B cell (primary cell): ENCODE results near the gene IGF1R.

ENCODE experiments used
- EZH2 ChIP-seq: IDR thresholded peaks from 2 replicates; pipeline ENCODE4 v1.6.1; 2012; ENCODE audit warnings: borderline replicate concordance, low read depth, mild to moderate bottlenecking, moderate library complexity, low read length; ENCODE audit not compliant: insufficient read depth, poor library complexity, severe bottlenecking
- TF ChIP-seq, protein P1 (sequence below): fragments of 200-600 bp; IDR thresholded peaks from one replicate; pipeline ENCODE4 v1.8.0; 2022; ENCODE audit warnings: antibody characterized with exemption, mild to moderate bottlenecking

- TF ChIP-seq EZH2 = no peak
- TF ChIP-seq, protein P1, sequence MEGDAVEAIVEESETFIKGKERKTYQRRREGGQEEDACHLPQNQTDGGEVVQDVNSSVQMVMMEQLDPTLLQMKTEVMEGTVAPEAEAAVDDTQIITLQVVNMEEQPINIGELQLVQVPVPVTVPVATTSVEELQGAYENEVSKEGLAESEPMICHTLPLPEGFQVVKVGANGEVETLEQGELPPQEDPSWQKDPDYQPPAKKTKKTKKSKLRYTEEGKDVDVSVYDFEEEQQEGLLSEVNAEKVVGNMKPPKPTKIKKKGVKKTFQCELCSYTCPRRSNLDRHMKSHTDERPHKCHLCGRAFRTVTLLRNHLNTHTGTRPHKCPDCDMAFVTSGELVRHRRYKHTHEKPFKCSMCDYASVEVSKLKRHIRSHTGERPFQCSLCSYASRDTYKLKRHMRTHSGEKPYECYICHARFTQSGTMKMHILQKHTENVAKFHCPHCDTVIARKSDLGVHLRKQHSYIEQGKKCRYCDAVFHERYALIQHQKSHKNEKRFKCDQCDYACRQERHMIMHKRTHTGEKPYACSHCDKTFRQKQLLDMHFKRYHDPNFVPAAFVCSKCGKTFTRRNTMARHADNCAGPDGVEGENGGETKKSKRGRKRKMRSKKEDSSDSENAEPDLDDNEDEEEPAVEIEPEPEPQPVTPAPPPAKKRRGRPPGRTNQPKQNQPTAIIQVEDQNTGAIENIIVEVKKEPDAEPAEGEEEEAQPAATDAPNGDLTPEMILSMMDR = no peak
These were observed 72.5 kb downstream of the IGF1R start for GRCh38 chr15:98720577-98721565.
